Muscle of back (tissue), 11 donors: Measurements from ENCODE around the gene IFT52. TPM values are rescaled to one million over a fixed set of nuclear protein-coding genes. Genes with fewer than 3 reads are reported as not detected.
"Not testable (repeated sequence)": the region's sequence is repeated elsewhere in the genome, so short reads cannot be mapped to it uniquely, and the experiment has no call there.

Experiments
- DNase-seq, 3 donors: peaks; one replicate each; pipeline versions ENCODE4 v3.0.0 to v3.0.0-alpha.2; 2013
- polyA plus RNA-seq, 10 donors: library from polyadenylated mRNA; unstranded; fragments of 120-200 nt; gene quantifications; one replicate each; pipeline ENCODE4 v1.2.1, GENCODE V29; 2013; ENCODE audit not compliant: insufficient read length in 10 of 10

Gene IFT52
- polyA plus RNA-seq, 10 donors, result 24.9 to 40.1 (median 29.5) TPM

DNA sequence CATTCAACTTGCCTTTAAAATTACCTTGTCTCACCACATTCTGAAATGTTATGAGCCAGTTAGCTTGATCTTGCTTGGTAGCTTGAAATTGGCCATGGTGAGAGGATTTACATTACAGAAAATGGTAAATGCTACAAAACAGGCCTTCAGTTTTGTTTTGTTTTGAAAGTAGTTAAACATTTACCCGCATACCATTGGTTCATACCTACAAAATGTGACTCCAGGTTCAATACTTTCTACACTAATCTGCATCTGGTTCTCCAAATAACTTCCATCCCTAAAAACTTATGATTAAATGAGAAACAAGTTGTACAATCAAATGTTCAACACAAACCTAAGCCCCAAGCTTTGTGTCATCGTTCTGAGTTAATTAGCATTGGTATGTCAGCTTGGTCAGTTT lies 45.7 kb downstream of the IFT52 start:
- no peak for DNase-seq

DNA sequence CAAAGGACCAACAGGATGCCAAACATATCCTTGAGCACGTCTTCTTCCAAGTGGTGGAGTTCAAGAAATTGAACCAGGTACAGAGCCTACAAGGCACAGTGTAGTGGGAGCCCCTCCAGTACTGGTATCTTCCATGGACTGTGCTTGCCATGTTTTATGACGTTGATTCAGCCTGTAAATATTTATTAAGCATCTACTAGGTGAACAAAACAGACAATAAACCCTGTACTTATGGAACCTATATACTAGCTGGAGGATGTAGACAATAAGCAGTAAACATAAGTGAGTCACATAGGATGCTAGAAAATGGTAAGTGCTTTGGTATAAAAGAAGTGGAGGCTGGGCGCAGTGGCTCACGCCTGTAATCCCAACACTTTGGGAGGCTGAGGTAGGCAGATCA lies 51.8 kb downstream of the IFT52 start:
- DNase-seq, result no peak

DNA sequence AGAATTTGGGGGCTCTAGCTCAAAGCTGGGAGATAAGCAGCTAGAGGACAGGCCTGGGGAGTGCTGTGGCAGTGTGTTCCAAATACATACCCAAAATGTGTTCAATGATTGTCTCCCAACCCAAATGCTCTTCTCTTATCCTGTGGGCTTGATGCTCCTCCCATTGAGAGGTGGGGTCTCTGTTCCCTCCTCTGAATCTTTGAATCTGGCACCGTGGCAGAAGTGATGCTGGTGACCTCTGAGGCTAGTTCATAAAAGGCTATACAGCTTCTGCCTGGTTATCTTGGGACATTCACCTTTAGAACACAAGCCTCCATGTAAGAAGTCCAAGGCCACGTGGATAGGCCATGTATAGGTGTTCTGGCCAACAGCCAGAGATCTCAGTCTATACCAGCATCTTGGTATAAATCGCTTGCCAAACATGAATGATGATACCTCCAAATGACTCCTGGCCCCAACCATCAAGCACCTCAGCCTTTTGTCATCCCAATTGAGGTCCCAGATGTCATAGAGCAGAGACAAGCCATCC lies 60.3 kb downstream of the IFT52 start:
- DNase-seq, result no peak

DNA sequence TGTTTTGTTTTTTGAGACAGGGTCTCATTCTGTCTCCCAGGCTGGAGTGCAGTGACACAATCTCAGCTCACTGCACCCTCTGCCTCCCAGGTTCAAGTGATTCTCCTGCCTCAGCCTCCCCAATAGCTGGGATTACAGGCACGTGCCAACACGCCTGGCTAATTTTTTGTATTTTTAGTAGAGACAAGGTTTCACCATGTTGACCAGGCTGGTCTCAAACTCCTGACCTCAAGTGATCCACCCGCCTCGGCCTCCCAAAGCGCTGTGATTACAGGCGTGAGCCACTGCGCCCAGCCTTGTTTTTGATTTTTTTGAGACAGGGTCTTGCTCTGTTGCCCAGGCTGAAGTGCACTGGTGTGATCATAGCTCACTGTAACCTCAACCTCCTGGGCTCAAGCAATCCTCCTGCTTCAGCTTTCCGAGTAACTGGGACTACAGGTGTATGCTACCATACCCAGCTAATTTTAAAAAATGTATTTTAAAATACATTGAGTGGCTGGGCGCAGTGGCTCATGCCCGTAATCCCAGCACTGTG lies 61.0 kb downstream of the IFT52 start:
- DNase-seq, result not testable (repeated sequence)

DNA sequence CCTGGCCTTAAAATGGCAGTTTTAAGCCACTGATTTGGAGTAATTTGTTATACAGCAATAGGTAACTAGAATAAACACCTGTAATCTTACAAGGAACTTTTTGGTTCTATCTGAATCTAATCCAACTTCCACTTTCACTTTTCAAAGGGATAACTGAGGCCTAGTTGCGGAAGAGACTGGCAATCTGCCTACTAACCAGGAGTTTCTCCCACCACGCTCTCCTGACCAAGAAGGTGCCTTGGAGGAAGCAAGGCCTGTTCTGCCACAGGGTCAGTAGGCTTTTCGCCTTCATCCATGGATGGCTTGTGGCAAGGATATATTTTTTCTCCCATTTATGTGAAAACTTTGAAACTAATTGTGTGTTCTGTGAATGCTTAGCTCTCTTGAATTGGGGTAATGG lies 63.2 kb downstream of the IFT52 start:
- no peak for DNase-seq

DNA sequence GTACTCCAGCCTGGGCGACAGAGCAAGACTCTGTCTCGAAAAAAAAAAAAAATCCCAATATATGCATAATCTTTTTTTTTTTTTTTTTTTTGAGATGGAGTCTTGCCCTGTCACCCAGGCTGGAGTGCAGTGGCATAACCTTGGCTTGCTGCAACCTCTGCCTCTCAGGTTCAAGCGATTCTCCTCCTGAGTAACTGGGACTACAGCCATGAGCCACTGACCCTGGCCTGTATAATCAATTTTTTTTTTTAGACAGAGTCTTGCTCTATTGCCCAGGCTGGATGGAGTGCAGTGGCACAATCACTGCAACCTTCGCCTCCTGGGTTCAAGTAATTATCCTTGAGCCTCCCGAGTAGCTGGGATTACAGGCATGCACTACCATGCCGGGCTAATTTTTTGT lies 64.4 kb downstream of the IFT52 start:
- DNase-seq, result not testable (repeated sequence)

DNA sequence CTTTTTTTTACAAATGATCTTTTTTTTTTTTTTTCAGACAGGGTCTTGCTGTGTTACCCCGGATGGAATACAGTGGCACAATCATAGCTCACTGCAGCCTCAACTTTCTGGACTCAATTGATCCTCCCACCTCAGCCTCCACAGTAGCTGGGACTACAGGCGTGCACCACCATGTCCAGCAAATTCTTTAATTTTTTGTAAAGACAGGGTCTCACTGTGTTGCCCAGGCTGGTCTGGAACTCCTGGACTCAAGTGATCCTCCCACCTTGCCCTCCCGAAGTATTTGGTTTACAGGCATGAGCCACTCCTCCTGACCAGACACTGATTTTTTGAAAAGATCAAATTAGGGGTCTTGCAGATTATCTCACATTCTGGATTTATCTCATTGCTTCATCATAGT lies 65.2 kb downstream of the IFT52 start:
- no peak for DNase-seq

DNA sequence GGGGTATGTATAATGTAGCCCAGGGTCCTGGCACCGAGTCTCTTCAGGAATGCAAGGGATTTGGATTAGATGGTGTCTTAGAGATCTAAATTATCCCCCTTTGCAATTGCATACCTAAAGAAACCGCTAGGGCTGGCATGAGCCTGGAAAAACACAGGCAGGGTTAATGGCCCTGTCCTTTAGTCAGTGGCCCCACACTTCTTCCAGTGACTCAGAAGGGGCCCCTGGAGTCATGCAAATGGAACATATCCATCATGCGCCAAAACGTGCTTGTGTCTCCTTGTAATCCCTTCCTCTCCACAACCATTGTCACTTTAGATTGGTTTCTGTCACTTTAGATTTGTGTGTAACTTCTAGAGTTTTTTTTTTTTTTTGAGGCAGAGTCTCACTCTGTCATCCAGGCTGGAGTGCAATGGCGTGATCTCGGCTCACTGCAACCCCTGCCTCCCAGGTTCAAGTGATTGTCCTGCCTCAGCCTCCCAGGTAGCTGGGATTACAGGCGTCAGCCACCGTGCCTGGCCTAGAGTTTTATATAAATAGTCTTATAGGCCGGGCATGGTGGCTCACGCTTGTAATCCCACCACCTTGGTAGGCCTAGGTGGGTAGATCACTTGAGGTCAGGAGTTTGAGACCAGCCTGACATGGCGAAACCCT lies 67.5 kb downstream of the IFT52 start:
- peak in 1 of 3 donors; percentile 7 for DNase-seq

DNA sequence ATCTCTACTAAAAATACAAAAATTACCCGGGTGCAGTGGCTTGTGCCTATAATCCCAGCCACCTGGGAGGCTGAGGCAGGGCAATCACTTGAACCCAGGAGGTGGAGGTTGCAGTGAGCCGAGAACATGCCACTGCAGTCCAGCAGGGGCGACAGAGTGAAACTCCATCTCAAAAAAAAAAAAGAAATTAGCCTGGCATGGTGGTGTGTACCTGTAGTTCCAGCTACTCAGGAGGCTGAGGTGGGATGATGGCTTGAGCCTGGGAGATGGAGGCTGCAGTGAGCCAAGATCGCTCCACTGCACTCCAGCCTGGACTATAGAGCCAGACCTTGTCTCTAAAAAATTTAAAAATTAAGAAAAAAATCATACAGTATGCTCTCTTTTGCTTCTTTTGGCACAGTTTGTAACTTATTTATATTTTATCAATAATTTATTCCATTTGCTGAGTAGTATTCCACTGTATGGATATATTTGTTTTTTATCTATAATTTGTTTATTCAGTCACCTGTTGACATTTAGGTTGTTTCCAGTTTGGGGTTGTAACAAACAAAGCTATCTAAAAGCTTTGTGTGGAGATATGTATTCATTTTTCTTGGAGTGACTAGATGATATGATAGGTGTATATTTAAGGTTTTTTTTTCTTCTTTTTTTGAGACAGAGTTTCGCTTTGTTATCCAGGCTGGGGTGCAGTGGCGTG lies 68.1 kb downstream of the IFT52 start:
- no peak for DNase-seq

DNA sequence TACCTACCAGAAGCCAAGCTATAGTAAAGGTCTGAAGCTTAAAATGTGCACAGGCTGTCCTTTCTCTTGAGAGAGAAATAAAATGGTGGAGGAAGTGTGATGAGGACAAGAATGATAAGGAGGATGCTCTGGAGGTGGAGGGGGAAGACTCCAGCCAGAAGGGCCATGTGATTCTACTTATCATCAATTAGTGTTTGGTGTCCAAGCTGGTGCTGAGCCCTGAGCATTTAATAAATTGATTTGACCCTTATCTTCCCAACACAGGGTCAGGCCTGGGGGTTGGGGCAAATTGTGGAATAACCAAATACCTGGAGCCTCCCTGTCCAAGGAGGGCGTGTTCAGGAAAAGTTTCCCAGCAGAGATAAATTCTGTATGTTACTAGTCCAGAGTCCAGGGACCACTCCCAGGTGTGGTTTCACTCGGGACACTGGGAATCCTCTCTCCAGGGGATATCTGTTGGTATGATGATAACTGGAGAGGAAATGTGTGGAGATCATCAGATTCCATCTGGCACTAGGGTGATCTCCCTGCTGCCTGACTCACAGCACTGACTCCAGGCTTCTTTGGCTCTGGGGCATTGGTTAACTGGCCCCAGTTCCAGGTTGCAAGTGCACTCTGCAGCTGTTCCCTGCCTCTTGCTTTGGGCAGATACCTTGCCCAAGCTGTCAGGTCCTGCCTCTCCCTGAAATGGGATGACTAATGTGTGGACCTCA lies 72.4 kb downstream of the IFT52 start:
- no peak for DNase-seq

DNA sequence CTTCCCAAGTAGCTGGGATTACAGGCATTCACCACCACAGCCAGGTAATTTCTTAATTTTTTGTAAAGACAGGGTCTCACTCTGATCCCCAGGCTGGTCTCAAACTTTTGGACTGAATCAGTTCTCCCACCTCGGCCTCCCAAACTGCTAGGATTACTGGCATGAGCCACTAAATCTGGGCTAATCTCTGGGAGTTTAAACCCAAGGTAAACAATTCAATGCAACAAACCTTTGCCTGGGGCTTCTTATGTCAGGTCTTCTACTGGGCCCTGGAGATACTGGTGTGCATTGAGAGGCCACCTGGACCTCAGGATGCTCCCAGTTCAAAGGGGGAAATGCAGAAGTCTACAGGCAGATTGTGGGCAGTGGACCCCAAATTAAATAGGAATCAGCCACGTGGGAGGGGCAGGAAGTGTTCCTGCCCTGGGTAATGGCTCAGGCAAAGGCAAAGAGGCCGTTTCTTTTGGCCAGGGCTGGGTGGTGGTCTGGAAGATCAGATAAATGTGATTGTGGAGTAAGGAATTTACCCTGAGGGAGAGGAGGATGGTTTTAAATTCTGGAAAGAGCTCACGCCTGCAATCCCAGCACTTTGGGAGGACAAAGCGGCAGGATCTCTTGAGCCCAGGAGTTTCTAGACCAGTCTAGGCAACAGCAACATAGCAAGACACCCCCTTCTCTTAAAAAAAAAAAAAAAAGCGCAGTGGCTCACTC lies 74.9 kb downstream of the IFT52 start:
- no peak for DNase-seq

DNA sequence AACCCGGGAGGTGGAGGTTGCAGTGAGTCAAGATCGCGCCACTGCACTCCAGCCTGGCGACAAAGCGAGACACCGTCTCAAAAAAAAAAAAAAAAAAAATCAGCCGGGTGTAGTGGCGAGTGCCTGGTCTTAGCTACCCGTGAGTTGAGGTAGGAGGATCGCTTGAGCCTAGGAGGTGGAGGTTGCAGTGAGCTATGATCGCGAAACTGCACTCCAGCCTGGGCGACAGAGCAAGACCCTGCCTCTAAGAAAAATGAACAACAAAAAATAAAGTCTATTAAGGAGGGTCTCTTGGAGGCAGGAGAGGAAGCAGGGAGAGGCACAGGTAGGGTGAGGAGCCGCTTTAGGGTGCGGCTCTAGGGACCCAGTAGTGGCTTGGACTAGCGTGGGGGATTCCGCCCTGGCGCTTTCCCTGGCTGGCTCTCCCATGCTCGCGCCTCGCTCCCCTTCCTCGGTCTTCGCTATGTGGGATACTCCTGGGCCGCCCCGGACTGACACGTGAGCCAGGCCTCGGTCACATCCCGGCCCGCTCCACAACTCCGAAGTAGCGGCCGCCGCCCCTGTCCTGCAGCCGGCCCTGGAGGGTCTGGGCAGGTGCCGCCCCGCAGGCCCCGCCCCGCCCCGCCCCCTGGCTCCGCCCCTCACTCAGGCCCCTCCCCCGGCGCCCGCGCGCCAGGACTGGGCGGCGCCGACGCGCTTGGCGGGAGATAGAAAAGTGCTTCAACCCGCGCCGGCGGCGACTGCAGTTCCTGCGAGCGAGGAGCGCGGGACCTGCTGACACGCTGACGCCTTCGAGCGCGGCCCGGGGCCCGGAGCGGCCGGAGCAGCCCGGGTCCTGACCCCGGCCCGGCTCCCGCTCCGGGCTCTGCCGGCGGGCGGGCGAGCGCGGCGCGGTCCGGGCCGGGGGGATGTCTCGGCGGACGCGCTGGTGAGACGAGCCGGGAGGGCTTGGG lies 75.9 kb downstream of the IFT52 start, which contains the start of gene MYBL2:
MYBL2 (plus strand) TSS at position 739 of the 953 bp plus-strand sequence; CDS start at position 909, 170 bp downstream.
- peak; percentile 39 to 64 (median 52) for DNase-seq

DNA sequence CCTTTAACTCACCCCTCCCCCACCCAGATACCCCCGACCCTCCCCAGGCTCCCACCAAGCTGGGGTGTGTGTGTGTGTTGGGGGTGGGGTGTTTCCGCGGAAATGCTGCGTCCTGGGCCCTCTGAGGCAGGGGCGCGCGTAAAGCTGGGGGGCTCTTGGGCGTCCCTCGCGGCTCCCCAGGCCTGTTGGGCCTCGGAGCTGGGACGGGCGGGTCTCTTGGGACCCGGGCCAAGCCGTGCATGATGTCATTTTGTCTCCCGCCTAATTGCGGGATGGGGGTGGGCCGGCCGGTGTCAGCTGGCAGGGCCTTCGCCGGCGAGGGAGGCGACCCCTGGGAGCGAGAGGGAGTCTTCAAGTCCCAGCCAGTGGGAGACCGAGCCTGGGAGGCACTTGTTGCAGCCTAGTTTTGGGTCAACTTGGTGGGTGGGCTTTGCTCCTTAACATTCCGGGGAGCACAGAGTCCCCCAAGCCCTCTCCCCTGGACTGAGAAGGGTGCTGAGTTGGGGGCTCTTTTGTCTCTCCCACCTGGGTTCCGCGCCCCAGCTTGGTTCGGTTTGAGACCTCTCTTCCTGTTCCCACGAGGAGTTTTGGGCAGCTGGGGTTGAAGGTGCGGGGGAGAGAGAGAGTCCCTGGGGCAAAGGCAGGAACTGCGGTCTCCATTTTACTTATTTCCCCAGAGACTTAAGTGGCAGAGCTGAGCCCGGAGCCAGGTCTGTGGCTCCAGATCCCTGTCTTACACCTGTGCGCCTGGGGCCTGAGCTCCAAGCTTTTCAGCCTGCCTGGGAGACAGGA lies 76.8 kb downstream of the IFT52 start:
- DNase-seq, result peak in 1 of 3 donors; percentile 36

DNA sequence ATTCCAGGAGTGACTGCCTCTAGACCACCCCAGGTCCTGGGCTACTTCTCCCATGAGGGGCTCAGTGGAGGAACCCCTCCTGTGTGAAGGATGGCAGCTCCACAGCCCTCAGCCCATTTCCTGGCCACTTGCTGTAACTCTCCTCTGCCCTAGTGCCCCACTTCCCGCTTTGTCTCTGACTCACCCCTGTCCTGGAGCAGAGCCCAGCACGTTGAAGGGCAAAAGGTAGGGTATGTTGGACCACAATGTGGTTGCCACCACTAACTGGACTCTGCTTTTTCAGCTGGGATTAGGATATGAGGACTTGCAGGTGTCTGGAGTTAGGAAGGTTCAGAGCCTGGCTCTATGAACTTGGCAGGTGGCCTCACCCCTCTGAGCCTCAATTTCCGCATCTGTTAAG lies 78.6 kb downstream of the IFT52 start:
- DNase-seq, result no peak

DNA sequence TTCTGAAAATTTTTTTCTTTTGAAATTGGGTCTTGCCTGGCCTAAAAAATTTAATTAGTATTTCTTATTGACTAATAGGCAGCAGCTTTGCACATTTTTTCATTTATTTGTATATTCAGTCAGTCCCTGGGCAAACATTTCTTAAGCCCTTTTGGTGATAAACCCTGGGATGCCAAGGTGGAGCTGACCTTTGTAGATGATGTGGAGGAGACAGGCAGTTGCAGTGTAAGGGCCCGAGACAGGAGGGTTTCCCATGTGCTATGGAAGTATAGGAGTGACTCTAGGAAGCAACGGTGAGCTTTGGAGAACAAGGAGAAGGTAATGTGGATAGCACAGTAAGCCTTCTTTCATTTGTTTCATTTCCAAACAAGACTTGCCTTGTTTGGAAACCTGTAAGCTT lies 79.7 kb downstream of the IFT52 start:
- DNase-seq, result no peak

DNA sequence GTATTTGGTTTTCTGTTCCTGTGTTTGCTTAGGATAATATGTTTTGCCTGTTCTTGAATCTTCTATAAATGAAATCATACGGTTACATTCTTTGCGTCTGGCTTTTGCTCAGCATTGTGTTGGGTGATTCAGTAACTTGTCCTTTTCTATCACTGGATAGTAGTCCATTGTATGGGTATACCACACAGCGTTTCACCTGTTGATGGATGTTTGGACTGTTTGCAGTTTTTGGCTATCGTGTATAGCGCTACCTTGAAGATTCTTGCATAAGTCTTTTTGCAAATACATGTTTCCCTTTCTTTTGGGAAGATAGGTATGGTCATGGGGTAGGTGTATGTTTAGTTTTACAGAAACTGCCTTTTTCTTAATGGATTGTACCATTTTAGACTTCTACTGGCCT lies 85.6 kb downstream of the IFT52 start:
- no peak for DNase-seq

DNA sequence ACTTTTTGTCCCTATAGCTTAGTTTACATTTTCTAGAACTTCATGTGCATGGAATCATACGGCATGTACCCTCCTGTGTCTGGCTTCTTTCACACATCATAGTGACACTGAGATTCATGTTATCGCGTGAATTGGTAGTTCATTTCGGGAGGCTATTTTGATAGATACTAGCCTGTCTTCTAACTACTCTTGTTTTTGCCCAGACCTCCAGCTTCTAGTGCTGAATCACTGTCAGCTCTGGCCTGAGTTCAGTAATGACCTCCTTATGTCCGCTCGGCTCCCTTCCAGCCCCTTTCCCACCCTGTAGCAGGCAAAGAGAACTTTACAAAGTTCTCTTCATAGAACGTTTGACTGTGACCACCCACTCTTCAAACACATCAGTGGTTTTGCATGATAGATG lies 90.2 kb downstream of the IFT52 start:
- DNase-seq, result peak in 1 of 3 donors; percentile 85

DNA sequence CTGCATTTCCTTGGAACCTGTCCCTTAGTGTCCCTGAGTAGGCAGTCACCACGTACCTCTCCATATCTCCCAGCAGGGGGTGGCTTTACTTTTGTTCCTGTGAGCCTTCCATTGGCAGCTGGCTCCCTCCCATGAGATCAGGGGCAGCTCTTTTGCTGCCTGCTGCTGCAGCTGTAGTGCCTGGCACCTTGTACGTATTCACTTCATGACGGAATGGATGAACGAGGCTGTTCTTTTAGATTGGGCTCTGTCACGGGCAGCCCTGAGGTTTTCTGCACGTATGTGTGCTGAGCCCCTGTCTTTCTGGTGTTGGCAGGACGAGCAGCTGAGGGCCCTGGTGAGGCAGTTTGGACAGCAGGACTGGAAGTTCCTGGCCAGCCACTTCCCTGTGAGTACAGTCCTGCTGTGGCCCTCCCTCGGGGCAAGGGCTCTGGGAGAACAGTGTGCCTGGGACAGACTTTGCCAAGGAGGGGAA lies 90.8 kb downstream of the IFT52 start:
- no peak for DNase-seq

DNA sequence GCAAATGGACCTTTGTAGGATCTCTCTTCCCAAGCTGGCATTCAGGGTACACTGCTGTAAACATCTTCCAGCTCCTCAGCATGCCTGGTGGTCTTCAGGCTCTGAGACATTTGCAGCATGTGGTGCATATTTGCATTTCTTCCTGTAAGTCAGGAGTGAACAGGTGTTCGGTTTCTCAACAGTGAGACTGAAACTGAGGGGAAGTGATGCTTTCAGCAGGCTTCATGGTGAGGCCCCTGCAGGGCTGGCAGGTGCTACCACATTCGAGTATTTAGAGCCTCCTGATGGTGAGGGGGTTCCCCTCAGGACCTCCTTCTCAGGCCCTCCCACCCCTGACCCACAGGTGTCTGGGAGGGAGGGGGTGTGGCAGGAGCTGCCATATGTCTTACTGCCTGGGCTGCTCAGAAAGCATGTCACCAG lies 91.3 kb downstream of the IFT52 start:
- no peak for DNase-seq
